Right lobe of liver (tissue), 6 donors: ENCODE measurements around the gene ASB12. TPM values are rescaled to one million over a fixed set of nuclear protein-coding genes. Genes with fewer than 3 reads are reported as not detected.

Source experiments
- ATAC-seq, 4 donors: fragments of 200-7000 bp; cut with Tn5 transposase; one replicate each; pipeline ENCODE4 v1.9.1; 2020; ENCODE audit warnings: mild to moderate bottlenecking in 4 of 4, moderate library complexity in 4 of 4
- DNase-seq, 3 donors: peaks; one replicate each; pipeline ENCODE4 v3.0.0-alpha.2; 2020
- H3K27ac ChIP-seq, 3 donors: fragments of 200-600 bp; one replicate each; pipeline ENCODE4 v1.8.0; 2022
- H3K27me3 ChIP-seq, 2 donors: fragments of 200-600 bp; one replicate each; pipeline ENCODE4 v1.8.0; 2022
- H3K36me3 ChIP-seq, 4 donors: fragments of 200-600 bp; sonication (generic) in 1 of 4; one replicate each; pipeline versions ENCODE4 v1.5.1 to v1.8.0; 2017 to 2022; ENCODE audit warnings: control low read depth in 1 of 4
- H3K4me1 ChIP-seq, 4 donors: fragments of 200-600 bp; sonication (generic) in 1 of 4; one replicate each; pipeline versions ENCODE4 v1.5.1 to v1.8.0; 2017 to 2022; ENCODE audit warnings: control low read depth in 1 of 4
- H3K4me3 ChIP-seq, 3 donors: fragments of 200-600 bp; one replicate each; pipeline ENCODE4 v1.8.0; 2022
- H3K9me3 ChIP-seq, 4 donors: fragments of 200-600 bp; sonication (generic) in 1 of 4; one replicate each; pipeline versions ENCODE4 v1.5.1 to v1.8.0; 2017 to 2022; ENCODE audit warnings: control low read depth in 1 of 4
- CTCF ChIP-seq, 4 donors: fragments of 200-600 bp in 3 of 4; fragments of 450-650 bp in 1 of 4; IDR thresholded peaks; one replicate each; pipeline versions ENCODE4 v1.5.1 to v1.8.0; 2016 to 2022; ENCODE audit warnings: antibody characterized with exemption in 4 of 4, mild to moderate bottlenecking in 2 of 4
- POLR2A ChIP-seq: fragments of 450-650 bp; IDR thresholded peaks from one replicate; pipeline ENCODE4 v1.6.1; 2017; ENCODE audit warnings: antibody characterized with exemption, mild to moderate bottlenecking
- WGBS: methylation state at CpG from one replicate; pipeline ENCODE4 v1.1.6; 2018; ENCODE audit warnings: low coverage, low lambda C conversion rate; ENCODE audit not compliant: insufficient coverage; ENCODE audit errors: missing lambda C conversion rate; 5-methylcytosine and 5-hydroxymethylcytosine counted together
- intact Hi-C, 2 donors: fragments of 100-400 bp; cut with DNase I; formaldehyde crosslinking; loops; one replicate each; pipeline versions ENCODE4 v1.11.2 to v1.14.1; 2022
- long read RNA-seq: library from polyadenylated mRNA; unstranded; transcript quantifications from one replicate; pipeline ENCODE4 v2.0.0, GENCODE V29; 2019
- total RNA-seq, 6 experiments: library from RNA; depleted of rRNA in 2 of 6; stranded (reverse); fragments of >200 nt in 2 of 6; fragmentation: NEBNext Ultra II Directional in 3 of 6; extraction: Animal tissue kit (Norgen Biotek cat#: 25700) in 3 of 6; gene quantifications; one replicate each; pipeline versions ENCODE4 v1.1.0 to v1.2.4, GENCODE V29; 2016 to 2023
- donor health status: DM: no; HTN: yes; CAD: no.
- donor health status: DM: no; HTN: no; CAD: no.
- donor health status: DM: no; HTN: no; CAD: no.
- donor health status: DM: no; HTN: yes; CAD: no.
- donor health status: DM: no; HTN: yes; CAD: no.

The ASB12 gene
- total RNA-seq: under 1 TPM in 1 of 6 experiments, not detected in 5; 0.18 TPM
- long read RNA-seq: 0 reads

DNA sequence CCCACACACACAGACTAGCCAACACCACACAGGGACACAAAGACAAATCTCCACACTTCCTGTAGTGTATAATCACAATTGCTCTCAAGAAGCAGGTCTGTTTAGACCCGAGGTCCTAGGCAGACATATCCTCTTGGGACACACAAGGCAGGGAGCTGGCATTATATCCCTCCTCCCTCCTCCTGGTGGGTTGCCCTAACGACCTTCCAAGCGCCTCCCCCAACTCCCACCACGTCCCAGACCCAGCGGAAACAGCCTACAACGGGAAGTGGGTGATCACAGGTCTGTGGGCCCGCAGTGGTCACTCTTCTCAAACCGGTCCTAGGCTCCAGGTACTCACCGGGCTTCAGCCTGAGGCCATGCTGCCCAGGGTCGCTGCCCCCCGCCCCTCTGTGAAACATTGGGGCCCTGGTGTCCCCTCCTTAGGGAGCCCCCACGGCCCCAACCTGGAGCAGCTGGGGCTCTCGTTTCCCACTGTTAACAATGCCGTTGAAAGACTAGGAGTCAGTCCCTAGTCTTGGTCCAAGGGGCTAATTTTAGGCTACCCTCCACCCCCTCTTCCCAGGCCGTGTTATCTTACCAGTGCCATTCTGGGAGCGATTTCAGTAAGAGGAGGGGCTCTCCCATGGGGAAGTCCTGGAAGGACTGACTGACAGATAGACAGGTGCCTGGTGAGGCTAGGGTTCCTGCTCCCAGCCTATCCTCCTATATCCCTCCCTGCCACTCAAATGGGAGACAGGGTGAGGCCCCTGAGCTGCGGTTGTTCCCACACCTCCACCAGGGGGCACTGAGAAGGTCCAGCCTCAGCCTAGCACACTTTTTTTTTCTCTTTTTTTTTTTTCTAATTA lies at the start of gene ASB12:
ASB12 (minus strand) TSS at position 485 of the 848 bp plus-strand sequence. CDS start 4,957 bp downstream, outside the sequence.
- Histone ChIP-seq H3K4me3 (no peak within 1 kb of the TSS), H3K36me3 (no peaks in the 10 kb centered on the region), H3K4me1 (no peaks in the 10 kb centered on the region), H3K9me3 (no peaks in the 10 kb centered on the region), H3K27me3 (no peaks in the 10 kb centered on the region), H3K27ac (no peak within 1 kb of the TSS)
- 28% methylated on average over 7 of the region's 17 CpGs for WGBS
- no peak for DNase-seq
- ATAC-seq: peak in 1 of 4 donors; percentile 35
- intact Hi-C loops: no loop called here
- TF ChIP-seq CTCF (IDR thresholded peaks at IDR 0.05): no peak
- no peak for TF ChIP-seq POLR2A

DNA sequence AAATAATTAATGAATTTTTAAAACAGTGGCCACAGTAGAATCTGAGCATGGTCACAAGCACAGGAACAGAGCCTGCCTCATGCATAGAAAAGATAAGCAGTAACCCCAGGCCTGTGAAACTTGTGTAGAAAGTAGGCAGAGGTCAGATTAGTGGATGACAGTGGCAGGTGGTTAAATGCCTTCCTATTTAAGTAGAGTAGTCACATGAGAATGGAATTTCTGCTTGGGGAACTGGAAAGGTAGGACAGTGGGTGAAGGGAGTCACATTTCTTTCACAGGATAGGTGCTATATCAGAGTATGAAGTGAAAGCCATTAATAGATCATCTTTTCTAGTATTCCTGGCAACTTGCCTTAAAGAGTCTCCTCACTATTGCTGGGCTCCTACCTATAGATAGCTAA lies 34.9 kb upstream of the ASB12 start:
- no peaks in the 10 kb centered on the region for H3K27me3 ChIP-seq
- intact Hi-C loops: no loop called here
- no peaks in the 10 kb centered on the region for H3K9me3 ChIP-seq
- ATAC-seq: no peak
- no peaks in the 10 kb centered on the region for H3K4me1 ChIP-seq
- no peaks in the 10 kb centered on the region for H3K36me3 ChIP-seq
- H3K27ac ChIP-seq: no peak overlapping the region
- no peak overlapping the region for H3K4me3 ChIP-seq
- no peak for DNase-seq
- TF ChIP-seq CTCF (IDR thresholded peaks at IDR 0.05) (no peak), POLR2A (no peak)

DNA sequence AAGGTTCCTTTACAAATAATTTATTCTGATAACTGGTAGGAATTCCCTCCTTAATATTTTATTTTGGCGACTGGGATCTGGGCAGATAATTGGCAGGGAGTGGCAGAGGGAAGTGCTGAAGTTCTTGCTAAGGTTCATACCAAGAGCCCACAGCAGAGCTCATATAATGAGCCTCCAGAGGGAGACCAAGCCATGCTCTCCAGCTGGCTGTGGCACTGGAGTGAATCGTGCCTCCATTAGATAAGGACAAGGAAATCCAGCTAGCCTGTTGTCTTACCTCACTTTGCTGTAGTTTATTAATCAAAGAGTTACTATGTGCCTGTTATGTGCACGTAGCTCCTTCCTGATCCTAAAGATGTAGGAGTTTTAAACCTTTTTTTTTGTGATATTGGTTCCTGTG lies 1.3 kb downstream of the ASB12 start:
- H3K9me3 ChIP-seq: no peaks in the 10 kb centered on the region
- 35% methylated on average over 3 of the region's 3 CpGs for WGBS
- H3K4me1 ChIP-seq: no peaks in the 10 kb centered on the region
- ATAC-seq: no peak
- H3K27ac ChIP-seq: no peak overlapping the region
- no peak overlapping the region for H3K4me3 ChIP-seq
- DNase-seq: no peak
- intact Hi-C loops: no loop called here
- no peaks in the 10 kb centered on the region for H3K27me3 ChIP-seq
- TF ChIP-seq POLR2A (no peak), CTCF (IDR thresholded peaks at IDR 0.05) (no peak)
- H3K36me3 ChIP-seq: no peaks in the 10 kb centered on the region

- ATAC-seq (no peak), DNase-seq (no peak)
- Histone ChIP-seq H3K27ac (no peak overlapping the region), H3K36me3 (no peaks in the 10 kb centered on the region), H3K4me3 (no peak overlapping the region), H3K27me3 (no peaks in the 10 kb centered on the region), H3K9me3 (no peaks in the 10 kb centered on the region), H3K4me1 (no peaks in the 10 kb centered on the region)
- intact Hi-C loops: no loop called here
- 92% methylated on average over 3 of the region's 4 CpGs for WGBS
- TF ChIP-seq POLR2A (no peak), CTCF (IDR thresholded peaks at IDR 0.05) (no peak)
Measured at GRCh38 chrX:64218023-64218422, 12.4 kb downstream of the ASB12 start.
